Neutrophil (primary cell): Measurements from ENCODE around the gene BRI3BP.
A peak's percentile ranks its signal among the peaks of the same experiment; 100 is the strongest.

Experiments
- H3K27ac ChIP-seq: fragments of 200-600 bp; sonication (generic); 2 replicates; pipeline ENCODE4 v1.5.1; 2016; ENCODE audit warnings: mild to moderate bottlenecking, moderate library complexity
- H3K27me3 ChIP-seq: fragments of 200-600 bp; sonication (generic); 2 replicates; pipeline ENCODE4 v1.6.0; 2016; ENCODE audit warnings: mild to moderate bottlenecking
- H3K36me3 ChIP-seq: fragments of 200-600 bp; sonication (generic); 2 replicates; pipeline ENCODE4 v1.5.1; 2017
- H3K4me1 ChIP-seq, 2 experiments: fragments of 200-600 bp in 1 of 2; sonication (generic) in 1 of 2; 1 replicate in 1 of 2; 2 replicates in 1 of 2; pipeline versions ENCODE4 v1.5.1 to v1.6.1; 2013 to 2016; ENCODE audit warnings: low read depth in 1 of 2, low read length in 1 of 2, mild to moderate bottlenecking in 1 of 2, moderate library complexity in 1 of 2; ENCODE audit not compliant: control insufficient read depth in 1 of 2, insufficient read depth in 1 of 2
- H3K4me3 ChIP-seq, 2 experiments: fragments of 200-600 bp in 1 of 2; sonication (generic) in 1 of 2; 1 replicate in 1 of 2; 2 replicates in 1 of 2; pipeline ENCODE4 v1.5.1; 2013 to 2016; ENCODE audit warnings: low read depth in 1 of 2, low read length in 1 of 2, mild to moderate bottlenecking in 1 of 2, moderate library complexity in 1 of 2
- H3K9me3 ChIP-seq: fragments of 200-600 bp; sonication (generic); 2 replicates; pipeline ENCODE4 v1.5.1; 2016
- CTCF ChIP-seq: fragments of 200-600 bp; sonication (generic); IDR thresholded peaks from 2 replicates; pipeline ENCODE4 v1.5.1; 2016; ENCODE audit warnings: antibody characterized with exemption

The BRI3BP gene

GRCh38 chr12:125032466-125033152, 39.2 kb downstream of the BRI3BP start:
- no peak overlapping the region for H3K27ac ChIP-seq
- no peak for TF ChIP-seq CTCF
- H3K4me3 ChIP-seq, result no peak overlapping the region
- H3K9me3 ChIP-seq, result no peaks in the 10 kb centered on the region
- no peaks in the 10 kb centered on the region for H3K4me1 ChIP-seq
- peaks cover 11% of the 10 kb centered on the region for H3K36me3 ChIP-seq
- H3K27me3 ChIP-seq, result no peaks in the 10 kb centered on the region

GRCh38 chr12:125033288-125033687, 39.8 kb downstream of the BRI3BP start:
- Histone ChIP-seq H3K27me3 (no peaks in the 10 kb centered on the region), H3K9me3 (no peaks in the 10 kb centered on the region), H3K4me1 (no peaks in the 10 kb centered on the region), H3K36me3 (peaks cover 6% of the 10 kb centered on the region), H3K27ac (no peak overlapping the region), H3K4me3 (no peak overlapping the region)
- TF ChIP-seq CTCF, result no peak

GRCh38 chr12:125038976-125039625, 45.7 kb downstream of the BRI3BP start:
- Histone ChIP-seq H3K27me3 (no peaks in the 10 kb centered on the region), H3K4me1 (no peaks in the 10 kb centered on the region), H3K9me3 (no peaks in the 10 kb centered on the region)

GRCh38 chr12:125049093-125049458, 55.6 kb downstream of the BRI3BP start:
- TF ChIP-seq CTCF, result no peak
- H3K9me3 ChIP-seq, result no peaks in the 10 kb centered on the region
- no peaks in the 10 kb centered on the region for H3K27me3 ChIP-seq
- H3K4me3 ChIP-seq, result peak overlapping the region; percentile 77 to 86
- H3K36me3 ChIP-seq, result no peaks in the 10 kb centered on the region
- peaks cover 6 to 14% of the 10 kb centered on the region in 2 experiments for H3K4me1 ChIP-seq
- peak overlapping the region; percentile 35 for H3K27ac ChIP-seq

More at GRCh38 chr12:125038976-125039625, 45.7 kb downstream of the BRI3BP start:
- Histone ChIP-seq H3K36me3 (no peaks in the 10 kb centered on the region), H3K27ac (no peak overlapping the region), H3K4me3 (no peak overlapping the region)
- TF ChIP-seq CTCF, result no peak

- Histone ChIP-seq H3K36me3 (no peaks in the 10 kb centered on the region), H3K4me1 (peaks cover 6 to 14% of the 10 kb centered on the region in 2 experiments), H3K4me3 (no peak overlapping the region), H3K27ac (no peak overlapping the region), H3K9me3 (no peaks in the 10 kb centered on the region), H3K27me3 (no peaks in the 10 kb centered on the region)
- no peak for TF ChIP-seq CTCF
These were observed 57.0 kb downstream of the BRI3BP start for GRCh38 chr12:125050446-125050845.
